ENCODE data around the gene TCTN3. TPM values are rescaled to one million over a fixed set of nuclear protein-coding genes. Genes with fewer than 3 reads are reported as not detected.

Gene TCTN3
- total and polyA plus RNA-seq, 2 of the 13 experiments (the other 11 are each of a cell fraction or from before 2014, with no cell fraction given), result 53.3 to 60.0 TPM

- H3K27ac ChIP-seq (ENCODE audit: extremely low read length, insufficient read depth, low read length), result no peak overlapping the region
- DNase-seq (ENCODE audit: low spot score) (no peak), FAIRE-seq (no peak), ATAC-seq (peak; percentile 56)
- no peaks in the 10 kb centered on the region for H3K36me3 ChIP-seq (replicated peaks in 1 of 2; ENCODE audit: control insufficient read depth in 1 of 2, insufficient read depth in 2 of 2, low read length in 2 of 2)
- H3K27me3 ChIP-seq (ENCODE audit: control insufficient read depth in 1 of 2, insufficient read depth in 2 of 2, low read length in 2 of 2), result no peaks in the 10 kb centered on the region; a peak in 1 of 5 replicates
- TF ChIP-seq PHB2 (IDR thresholded peaks at IDR 0.05; ENCODE audit: partially characterized antibody), result no peak
- TF ChIP-seq, protein P1, sequence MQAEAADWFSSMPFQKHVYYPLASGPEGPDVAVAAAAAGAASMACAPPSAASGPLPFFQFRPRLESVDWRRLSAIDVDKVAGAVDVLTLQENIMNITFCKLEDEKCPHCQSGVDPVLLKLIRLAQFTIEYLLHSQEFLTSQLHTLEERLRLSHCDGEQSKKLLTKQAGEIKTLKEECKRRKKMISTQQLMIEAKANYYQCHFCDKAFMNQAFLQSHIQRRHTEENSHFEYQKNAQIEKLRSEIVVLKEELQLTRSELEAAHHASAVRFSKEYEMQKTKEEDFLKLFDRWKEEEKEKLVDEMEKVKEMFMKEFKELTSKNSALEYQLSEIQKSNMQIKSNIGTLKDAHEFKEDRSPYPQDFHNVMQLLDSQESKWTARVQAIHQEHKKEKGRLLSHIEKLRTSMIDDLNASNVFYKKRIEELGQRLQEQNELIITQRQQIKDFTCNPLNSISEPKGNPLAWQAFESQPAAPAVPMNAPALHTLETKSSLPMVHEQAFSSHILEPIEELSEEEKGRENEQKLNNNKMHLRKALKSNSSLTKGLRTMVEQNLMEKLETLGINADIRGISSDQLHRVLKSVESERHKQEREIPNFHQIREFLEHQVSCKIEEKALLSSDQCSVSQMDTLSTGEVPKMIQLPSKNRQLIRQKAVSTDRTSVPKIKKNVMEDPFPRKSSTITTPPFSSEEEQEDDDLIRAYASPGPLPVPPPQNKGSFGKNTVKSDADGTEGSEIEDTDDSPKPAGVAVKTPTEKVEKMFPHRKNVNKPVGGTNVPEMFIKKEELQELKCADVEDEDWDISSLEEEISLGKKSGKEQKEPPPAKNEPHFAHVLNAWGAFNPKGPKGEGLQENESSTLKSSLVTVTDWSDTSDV (CRISPR knock-in tag; IDR thresholded peaks at IDR 0.05), result no peak
- TF ChIP-seq HNRNPUL1 (IDR thresholded peaks at IDR 0.05; ENCODE audit: low read depth, low read length), result no peak
- no peak for TF ChIP-seq ZNF607 (CRISPR knock-in tag; IDR thresholded peaks at IDR 0.05; ENCODE audit: borderline replicate concordance)
- TF ChIP-seq, protein P2, sequence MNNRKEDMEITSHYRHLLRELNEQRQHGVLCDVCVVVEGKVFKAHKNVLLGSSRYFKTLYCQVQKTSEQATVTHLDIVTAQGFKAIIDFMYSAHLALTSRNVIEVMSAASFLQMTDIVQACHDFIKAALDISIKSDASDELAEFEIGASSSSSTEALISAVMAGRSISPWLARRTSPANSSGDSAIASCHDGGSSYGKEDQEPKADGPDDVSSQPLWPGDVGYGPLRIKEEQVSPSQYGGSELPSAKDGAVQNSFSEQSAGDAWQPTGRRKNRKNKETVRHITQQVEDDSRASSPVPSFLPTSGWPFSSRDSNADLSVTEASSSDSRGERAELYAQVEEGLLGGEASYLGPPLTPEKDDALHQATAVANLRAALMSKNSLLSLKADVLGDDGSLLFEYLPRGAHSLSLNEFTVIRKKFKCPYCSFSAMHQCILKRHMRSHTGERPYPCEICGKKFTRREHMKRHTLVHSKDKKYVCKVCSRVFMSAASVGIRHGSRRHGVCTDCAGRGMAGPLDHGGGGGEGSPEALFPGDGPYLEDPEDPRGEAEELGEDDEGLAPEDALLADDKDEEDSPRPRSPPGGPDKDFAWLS (CRISPR knock-in tag; IDR thresholded peaks at IDR 0.05; ENCODE audit: borderline replicate concordance), result no peak
- TF ChIP-seq ZSCAN12 (CRISPR knock-in tag; IDR thresholded peaks at IDR 0.05), result no peak
- no peak for TF ChIP-seq IKZF4 (CRISPR knock-in tag; IDR thresholded peaks at IDR 0.05; ENCODE audit: borderline replicate concordance, low read depth, not compliant biosample characterization)
- TF ChIP-seq, protein P3, sequence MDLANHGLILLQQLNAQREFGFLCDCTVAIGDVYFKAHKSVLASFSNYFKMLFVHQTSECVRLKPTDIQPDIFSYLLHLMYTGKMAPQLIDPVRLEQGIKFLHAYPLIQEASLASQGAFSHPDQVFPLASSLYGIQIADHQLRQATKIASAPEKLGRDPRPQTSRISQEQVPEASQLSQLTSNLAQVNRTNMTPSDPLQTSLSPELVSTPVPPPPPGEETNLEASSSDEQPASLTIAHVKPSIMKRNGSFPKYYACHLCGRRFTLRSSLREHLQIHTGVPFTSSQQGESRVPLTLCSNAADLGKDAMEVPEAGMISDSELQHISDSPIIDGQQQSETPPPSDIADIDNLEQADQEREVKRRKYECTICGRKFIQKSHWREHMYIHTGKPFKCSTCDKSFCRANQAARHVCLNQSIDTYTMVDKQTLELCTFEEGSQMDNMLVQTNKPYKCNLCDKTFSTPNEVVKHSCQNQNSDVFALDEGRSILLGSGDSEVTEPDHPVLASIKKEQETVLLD (CRISPR knock-in tag; IDR thresholded peaks at IDR 0.05; ENCODE audit: low read depth), result no peak
- no peak for TF ChIP-seq ZSCAN22 (CRISPR knock-in tag; IDR thresholded peaks at IDR 0.05)
- no peak for TF ChIP-seq KLF16 (CRISPR knock-in tag; IDR thresholded peaks at IDR 0.05)
- TF ChIP-seq ATF7 (IDR thresholded peaks at IDR 0.05), result no peak
- no peak for TF ChIP-seq ATF7 (CRISPR knock-in tag; IDR thresholded peaks at IDR 0.05)
- no peak for TF ChIP-seq RBAK (CRISPR knock-in tag; IDR thresholded peaks at IDR 0.05)
- no peak for TF ChIP-seq GATAD2A (CRISPR knock-in tag; IDR thresholded peaks at IDR 0.05)
- TF ChIP-seq, protein P4, sequence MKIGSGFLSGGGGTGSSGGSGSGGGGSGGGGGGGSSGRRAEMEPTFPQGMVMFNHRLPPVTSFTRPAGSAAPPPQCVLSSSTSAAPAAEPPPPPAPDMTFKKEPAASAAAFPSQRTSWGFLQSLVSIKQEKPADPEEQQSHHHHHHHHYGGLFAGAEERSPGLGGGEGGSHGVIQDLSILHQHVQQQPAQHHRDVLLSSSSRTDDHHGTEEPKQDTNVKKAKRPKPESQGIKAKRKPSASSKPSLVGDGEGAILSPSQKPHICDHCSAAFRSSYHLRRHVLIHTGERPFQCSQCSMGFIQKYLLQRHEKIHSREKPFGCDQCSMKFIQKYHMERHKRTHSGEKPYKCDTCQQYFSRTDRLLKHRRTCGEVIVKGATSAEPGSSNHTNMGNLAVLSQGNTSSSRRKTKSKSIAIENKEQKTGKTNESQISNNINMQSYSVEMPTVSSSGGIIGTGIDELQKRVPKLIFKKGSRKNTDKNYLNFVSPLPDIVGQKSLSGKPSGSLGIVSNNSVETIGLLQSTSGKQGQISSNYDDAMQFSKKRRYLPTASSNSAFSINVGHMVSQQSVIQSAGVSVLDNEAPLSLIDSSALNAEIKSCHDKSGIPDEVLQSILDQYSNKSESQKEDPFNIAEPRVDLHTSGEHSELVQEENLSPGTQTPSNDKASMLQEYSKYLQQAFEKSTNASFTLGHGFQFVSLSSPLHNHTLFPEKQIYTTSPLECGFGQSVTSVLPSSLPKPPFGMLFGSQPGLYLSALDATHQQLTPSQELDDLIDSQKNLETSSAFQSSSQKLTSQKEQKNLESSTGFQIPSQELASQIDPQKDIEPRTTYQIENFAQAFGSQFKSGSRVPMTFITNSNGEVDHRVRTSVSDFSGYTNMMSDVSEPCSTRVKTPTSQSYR (CRISPR knock-in tag; IDR thresholded peaks at IDR 0.05; ENCODE audit: borderline replicate concordance), result no peak
- TF ChIP-seq CENPT (CRISPR knock-in tag; IDR thresholded peaks at IDR 0.05; ENCODE audit: low read depth), result no peak
- POLR2A ChIA-PET, result no interaction called here
- H3K9ac ChIP-seq (ENCODE audit: insufficient read depth, low read depth, low read length), result no peak overlapping the region
- peak overlapping the region; percentile 8 for H2AFZ ChIP-seq (ENCODE audit: low read length)
- in situ Hi-C loops (cut with HindIII; ENCODE audit: extremely low pct_ligation_motif_present, low pct_unique_long_range_greater_than_20kb) (no loop called here), intact Hi-C loops (cut with micrococcal nuclease; ENCODE audit: unreplicated experiment) (no loop called here)
- H4K20me1 ChIP-seq (ENCODE audit: insufficient read depth, low read length), result no peaks in the 10 kb centered on the region
- no TSS peak for BruUV-seq (replicated peaks)
- peaks cover 17% of the 10 kb centered on the region for H3K4me1 ChIP-seq (ENCODE audit: insufficient read depth, low read length)
- CTCF ChIA-PET (ENCODE audit: low intra/inter-chr PET ratio, low total read pairs), result no interaction called here
- H3K79me2 ChIP-seq (ENCODE audit: insufficient read depth, low read length), result no peaks in the 10 kb centered on the region
- H3K4me3 ChIP-seq (replicated peaks in 1 of 3; ENCODE audit: insufficient read depth in 1 of 3, low read depth in 2 of 3, low read length in 3 of 3), result peak overlapping the region in 1 of 3 experiments; percentile 19; a peak in 1 of 6 replicates
- WGBS (ENCODE audit: low lambda C conversion rate), result 19% methylated on average over 6 of the region's 6 CpGs
- H3K9me3 ChIP-seq (ENCODE audit: low read length), result no peaks in the 10 kb centered on the region
- peak overlapping the region; percentile 62 for H3K4me2 ChIP-seq (ENCODE audit: low read depth, low read length)
Measured at GRCh38 chr10:95741807-95742467, 48.2 kb upstream of the TCTN3 start.

All from HepG2 (cell line).